Endothelial cell of umbilical vein (primary cell): ENCODE results near the gene SYNPO. TPM values are rescaled to one million over a fixed set of nuclear protein-coding genes. Genes with fewer than 3 reads are reported as not detected.

Source experiments
- BruUV-seq: library from RNA; stranded (reverse); fragments of 400-500 nt; replicated peaks from 2 replicates; lab custom pipeline; 2021; lab: Mats Ljungman, UMichigan
- CTCF ChIA-PET: fragments of 300-600, 350-600 bp; sonication (Branson Sonifier 250); formaldehyde crosslinking; loops from one replicate; lab custom pipeline; 2021; ENCODE audit warnings: antibody characterized with exemption, inconsistent platforms; lab: Charles Lee
- POLR2A ChIA-PET: fragments of 300-600, 350-600 bp; sonication (Branson Sonifier 250); formaldehyde crosslinking; loops from one replicate; lab custom pipeline; 2021; ENCODE audit warnings: antibody characterized with exemption, inconsistent platforms; lab: Charles Lee
- DNase-seq: peaks from one replicate; pipeline ENCODE4 v3.0.0-alpha.2; 2011; ENCODE audit warnings: low read depth, low spot score
- FAIRE-seq: peaks from 2 replicates; lab custom pipeline; 2011; peaks lifted over from hg19 to GRCh38; lab: Jason Lieb, UNC
- H2AFZ ChIP-seq: 2 replicates; pipeline ENCODE4 v1.6.0; 2012; ENCODE audit warnings: low read depth, low read length, control low read depth, inconsistent platforms
- H3K27ac ChIP-seq: 2 replicates; pipeline ENCODE4 v1.5.1; 2011; ENCODE audit warnings: low read depth, mild to moderate bottlenecking, control low read depth, low read length, moderate library complexity; ENCODE audit not compliant: insufficient read depth
- H3K27me3 ChIP-seq, 2 experiments: 2 replicates each; pipeline versions ENCODE4 v1.6.0 to v1.6.1; 2011; ENCODE audit warnings: low read length in 2 of 2, mixed read lengths in 1 of 2; ENCODE audit not compliant: control insufficient read depth in 2 of 2, insufficient read depth in 2 of 2
- H3K36me3 ChIP-seq, 2 experiments: 2 replicates in 1 of 2; 3 replicates in 1 of 2; pipeline ENCODE4 v1.5.1; 2011; ENCODE audit warnings: low read length in 2 of 2, mild to moderate bottlenecking in 1 of 2, moderate library complexity in 1 of 2; ENCODE audit not compliant: control insufficient read depth in 2 of 2, insufficient read depth in 2 of 2; ENCODE audit errors: extremely low read depth in 1 of 2
- H3K4me1 ChIP-seq: 3 replicates; pipeline ENCODE4 v1.5.1; 2011; ENCODE audit warnings: mild to moderate bottlenecking, low read length; ENCODE audit not compliant: control insufficient read depth, insufficient read depth; ENCODE audit errors: extremely low read depth
- H3K4me2 ChIP-seq: 2 replicates; pipeline ENCODE4 v1.6.1; 2011; ENCODE audit warnings: low read length, control low read depth, mixed read lengths; ENCODE audit not compliant: insufficient read depth
- H3K4me3 ChIP-seq, 3 experiments: fragments of 200-600 bp in 1 of 3; sonication (generic), shearing (Covaris generic) in 1 of 3; replicated peaks in 1 of 3; 2 replicates each; pipeline ENCODE4 v1.5.1; 2011 to 2016; ENCODE audit warnings: control low read depth in 3 of 3, low read length in 3 of 3, mild to moderate bottlenecking in 2 of 3, inconsistent platforms in 1 of 3, low read depth in 1 of 3, moderate library complexity in 1 of 3; ENCODE audit not compliant: insufficient read depth in 1 of 3
- H3K79me2 ChIP-seq: 2 replicates; pipeline ENCODE4 v1.6.0; 2012; ENCODE audit warnings: low read length, inconsistent platforms; ENCODE audit not compliant: control insufficient read depth, insufficient read depth
- H3K9ac ChIP-seq: replicated peaks from 2 replicates; pipeline ENCODE3; 2011; ENCODE audit warnings: low read length, control low read depth; ENCODE audit not compliant: insufficient read depth; ENCODE audit errors: extremely low read depth
- H3K9me1 ChIP-seq: replicated peaks from 3 replicates; pipeline ENCODE4 v1.6.0; 2011; ENCODE audit warnings: mild to moderate bottlenecking, low read length; ENCODE audit not compliant: control insufficient read depth, insufficient read depth; ENCODE audit errors: extremely low read depth
- H3K9me3 ChIP-seq: replicated peaks from 2 replicates; pipeline ENCODE4 v1.5.1; 2012; ENCODE audit warnings: low read length, inconsistent platforms; ENCODE audit not compliant: control insufficient read depth, insufficient read depth
- H4K20me1 ChIP-seq: replicated peaks from 2 replicates; pipeline ENCODE3; 2011; ENCODE audit warnings: mild to moderate bottlenecking, low read length; ENCODE audit not compliant: control insufficient read depth, insufficient read depth; ENCODE audit errors: extremely low read depth
- CTCF ChIP-seq, 2 donors: IDR thresholded peaks; 1 replicate in 1 of 2; 2 replicates in 1 of 2; pipeline ENCODE4 v1.5.1; 2011; ENCODE audit warnings: low read length in 2 of 2, mild to moderate bottlenecking in 2 of 2, moderate library complexity in 2 of 2, control low read depth in 1 of 2, inconsistent platforms in 1 of 2, low read depth in 1 of 2; ENCODE audit not compliant: insufficient read depth in 1 of 2; ENCODE audit errors: extremely low read depth in 1 of 2
- EZH2 ChIP-seq: IDR thresholded peaks from 2 replicates; pipeline ENCODE4 v1.6.1; 2012; ENCODE audit warnings: borderline replicate concordance, low read depth, mild to moderate bottlenecking, moderate library complexity, low read length, inconsistent platforms; ENCODE audit not compliant: severe bottlenecking
- FOS ChIP-seq: IDR thresholded peaks from 2 replicates; pipeline ENCODE4 v1.6.1; 2011; ENCODE audit warnings: mild to moderate bottlenecking, low read length, moderate library complexity, borderline replicate concordance; ENCODE audit not compliant: insufficient read depth
- GATA2 ChIP-seq: IDR thresholded peaks from 2 replicates; pipeline ENCODE4 v1.7.0; 2011; ENCODE audit warnings: low read depth, mild to moderate bottlenecking, moderate library complexity, mixed read lengths, low read length; ENCODE audit not compliant: insufficient read length, insufficient read depth
- JUN ChIP-seq: IDR thresholded peaks from 2 replicates; pipeline ENCODE4 v1.6.1; 2011; ENCODE audit warnings: borderline replicate concordance, low read depth; ENCODE audit not compliant: insufficient read length, insufficient read depth
- MAX ChIP-seq: IDR thresholded peaks from 2 replicates; pipeline ENCODE4 v1.6.1; 2011; ENCODE audit not compliant: insufficient read depth, insufficient read length
- MYC ChIP-seq: IDR thresholded peaks from one replicate; pipeline ENCODE4 v1.6.1; 2011; ENCODE audit warnings: mild to moderate bottlenecking, low read depth, low read length
- POLR2A ChIP-seq: IDR thresholded peaks from 2 replicates; pipeline ENCODE4 v1.6.1; 2012; ENCODE audit warnings: low read depth, mild to moderate bottlenecking, control low read depth, low read length
- POLR2AphosphoS5 ChIP-seq: IDR thresholded peaks from 2 replicates; pipeline ENCODE4 v1.6.1; 2012; ENCODE audit warnings: low read depth, mild to moderate bottlenecking, control low read depth, low read length, moderate library complexity; ENCODE audit not compliant: insufficient read depth
- dilution Hi-C: fragments of 300-500 bp; cut with MboI; formaldehyde crosslinking; loops from one replicate; pipeline ENCODE4 v1.15.0; 2019; ENCODE audit warnings: low sequenced_read_pairs; ENCODE audit not compliant: extremely low pct_ligation_motif_present
- intact Hi-C: fragments of 100-400 bp; cut with micrococcal nuclease; formaldehyde crosslinking; loops from one replicate; pipeline ENCODE4 v1.10.0; 2022
- polyA plus RNA-seq, 4 experiments: library from polyadenylated mRNA; depleted of rRNA in 3 of 4; stranded (reverse) in 3 of 4; unstranded in 1 of 4; fragments of >200 nt; gene quantifications; 2 replicates each; pipeline versions ENCODE4 v1.2.1 to v1.2.3, GENCODE V29; 2011 to 2012; ENCODE audit warnings: missing spikeins in 1 of 4
- total RNA-seq: library from RNA; stranded (reverse); gene quantifications from 2 replicates; pipeline ENCODE4 v1.2.3, GENCODE V29; 2021

Gene SYNPO
- total and polyA plus RNA-seq, 2 donors (not counting 3 experiments of a cell fraction or from before 2014, with no cell fraction given) = 68.4 to 121 TPM

- Histone ChIP-seq H2AFZ (peak overlapping the region; percentile 82), H3K4me3 (peak overlapping the region; percentile 62 to 93 (median 70)), H3K4me2 (peak overlapping the region; percentile 84), H3K9me1 (no peaks in the 10 kb centered on the region), H3K4me1 (peaks cover 24% of the 10 kb centered on the region), H3K79me2 (no peaks in the 10 kb centered on the region), H4K20me1 (no peaks in the 10 kb centered on the region), H3K9ac (peak overlapping the region; percentile 73), H3K27ac (no peak overlapping the region), H3K27me3 (no peaks in the 10 kb centered on the region), H3K36me3 (peaks cover 0 to 7% of the 10 kb centered on the region in 2 experiments), H3K9me3 (no peaks in the 10 kb centered on the region)
- BruUV-seq = no TSS peak
- ChIA-PET CTCF (no interaction called here), POLR2A (no interaction called here)
- TF ChIP-seq FOS (no peak), EZH2 (no peak), GATA2 (no peak), MAX (no peak), POLR2A (no peak)
- intact Hi-C loops = no loop called here
- dilution Hi-C loops = no loop called here
- FAIRE-seq (peak; percentile 38), DNase-seq (no peak)
Observed at GRCh38 chr5:150625164-150625535, 15.3 kb upstream of the SYNPO start.

GRCh38 chr5:150625831-150626746 is 14.4 kb upstream of the SYNPO start:
- FAIRE-seq = no peak
- Histone ChIP-seq H3K9me3 (no peaks in the 10 kb centered on the region), H3K4me1 (peaks cover 24% of the 10 kb centered on the region), H3K4me2 (no peak overlapping the region), H3K4me3 (peak overlapping the region in 1 of 3 experiments; percentile 93), H3K27me3 (no peaks in the 10 kb centered on the region), H3K79me2 (no peaks in the 10 kb centered on the region), H4K20me1 (no peaks in the 10 kb centered on the region), H3K36me3 (peaks cover 0 to 9% of the 10 kb centered on the region in 2 experiments), H3K9ac (no peak overlapping the region), H2AFZ (no peak overlapping the region), H3K9me1 (no peaks in the 10 kb centered on the region), H3K27ac (no peak overlapping the region)
- TSS peak; percentile 30 for BruUV-seq
- TF ChIP-seq POLR2A (no peak), MAX (no peak), JUN (no peak), EZH2 (no peak), CTCF (IDR thresholded peaks at IDR 0.05; ENCODE audit: extremely low read depth in 1 of 2, insufficient read depth in 1 of 2, low read depth in 1 of 2, low read length in 2 of 2) (no peak), FOS (no peak), GATA2 (no peak), POLR2AphosphoS5 (no peak), MYC (no peak)
- ChIA-PET CTCF (interaction anchor here (0.9 to 2.0 kb wide), 5 partner anchors 10 to 29 kb away, joined by 3 to 5 read pairs (median 4); partner anchors contain the start of gene SYNPO), POLR2A (no interaction called here)
- intact Hi-C loops = no loop called here
- dilution Hi-C loops = no loop called here
- DNase-seq = no peak
